NT2/D1 (cell line): ENCODE measurements around the gene LPCAT2.

Experiments used
- SUZ12 ChIP-seq: IDR thresholded peaks from 2 replicates; pipeline ENCODE4 v1.6.1; 2011; ENCODE audit not compliant: insufficient read length, insufficient read depth; ENCODE audit errors: extremely low read depth
- YY1 ChIP-seq: IDR thresholded peaks from 2 replicates; pipeline ENCODE4 v1.6.1; 2011; ENCODE audit not compliant: insufficient read length, insufficient read depth
- ZNF274 ChIP-seq: IDR thresholded peaks from 2 replicates; pipeline ENCODE4 v1.6.1; 2011; ENCODE audit warnings: mild to moderate bottlenecking, low read depth, low read length

- TF ChIP-seq ZNF274, result no peak
- TF ChIP-seq YY1, result no peak
- no peak for TF ChIP-seq SUZ12
Observed at GRCh38 chr16:55471448-55472097, 37.3 kb upstream of the LPCAT2 start.
